CD8-positive, alpha-beta memory T cell (primary cell): Measurements from ENCODE around the gene ZFR. TPM values are rescaled to one million over a fixed set of nuclear protein-coding genes. Genes with fewer than 3 reads are reported as not detected.

Experiments used
- CTCF ChIA-PET: fragments of 350-600 bp; sonication (Branson Sonifier 250); formaldehyde crosslinking; loops from one replicate; lab custom pipeline; 2021; ENCODE audit warnings: antibody characterized with exemption; lab: Charles Lee
- POLR2A ChIA-PET: fragments of 350-600 bp; sonication (Branson Sonifier 250); formaldehyde crosslinking; loops from one replicate; lab custom pipeline; 2021; ENCODE audit warnings: antibody characterized with exemption; lab: Charles Lee
- DNase-seq, 5 donors: peaks; one replicate each; pipeline versions ENCODE4 v3.0.0 to v3.0.0-alpha.2; 2020 to 2022; ENCODE audit warnings: mixed read lengths in 1 of 5
- H3K27ac ChIP-seq: one replicate; pipeline ENCODE4 v1.7.0; 2013; ENCODE audit warnings: low read depth, mild to moderate bottlenecking, low read length, moderate library complexity
- H3K27me3 ChIP-seq: 2 replicates; pipeline ENCODE4 v1.7.0; 2013; ENCODE audit warnings: low read length, mild to moderate bottlenecking; ENCODE audit not compliant: insufficient read depth, poor library complexity, severe bottlenecking
- H3K36me3 ChIP-seq: 2 replicates; pipeline ENCODE4 v1.7.0; 2013; ENCODE audit warnings: mild to moderate bottlenecking, low read length, moderate library complexity; ENCODE audit not compliant: insufficient read depth
- H3K4me1 ChIP-seq: 2 replicates; pipeline ENCODE4 v1.7.0; 2013; ENCODE audit warnings: mild to moderate bottlenecking, low read length, moderate library complexity; ENCODE audit not compliant: insufficient read depth
- H3K4me3 ChIP-seq: 2 replicates; pipeline ENCODE4 v1.7.0; 2013; ENCODE audit warnings: mild to moderate bottlenecking, low read length
- H3K9me3 ChIP-seq: 2 replicates; pipeline ENCODE4 v1.7.0; 2013; ENCODE audit warnings: mild to moderate bottlenecking, low read length
- H3K27ac Mint-ChIP-seq, 8 donors: one replicate each; pipeline ENCODE4 v1.8.0; 2020 to 2021; ENCODE audit warnings: mixed read lengths in 8 of 8, mild to moderate bottlenecking in 6 of 8, inconsistent platforms in 3 of 8, moderate library complexity in 3 of 8
- H3K27me3 Mint-ChIP-seq, 2 donors: one replicate each; pipeline ENCODE4 v1.8.0; 2020 to 2021; ENCODE audit warnings: mixed read lengths in 2 of 2, mild to moderate bottlenecking in 1 of 2, moderate library complexity in 1 of 2
- H3K36me3 Mint-ChIP-seq, 3 donors: one replicate each; pipeline ENCODE4 v1.8.0; 2020 to 2021; ENCODE audit warnings: mixed read lengths in 3 of 3, inconsistent platforms in 1 of 3, mild to moderate bottlenecking in 1 of 3
- H3K4me1 Mint-ChIP-seq, 3 donors: one replicate each; pipeline ENCODE4 v1.8.0; 2020 to 2021; ENCODE audit warnings: mixed read lengths in 3 of 3, inconsistent platforms in 1 of 3, mild to moderate bottlenecking in 1 of 3
- H3K4me3 Mint-ChIP-seq, 7 donors: one replicate each; pipeline ENCODE4 v1.8.0; 2020 to 2021; ENCODE audit warnings: mixed read lengths in 7 of 7, mild to moderate bottlenecking in 6 of 7, moderate library complexity in 4 of 7, inconsistent platforms in 2 of 7
- H3K9me3 Mint-ChIP-seq, 5 donors: one replicate each; pipeline ENCODE4 v1.8.0; 2020 to 2022; ENCODE audit warnings: mixed read lengths in 5 of 5, mild to moderate bottlenecking in 3 of 5, moderate library complexity in 2 of 5, inconsistent platforms in 1 of 5
- polyA plus RNA-seq: library from polyadenylated mRNA; unstranded; fragments of 300-500 nt; fragmentation: Illumina TruSeq; gene quantifications from one replicate; pipeline ENCODE4 v1.2.3, GENCODE V29; 2021
- total RNA-seq, 2 experiments: library from RNA; stranded (reverse); gene quantifications; one replicate each; pipeline ENCODE4 v1.2.3, GENCODE V29; 2021

The ZFR gene
- total and polyA plus RNA-seq, 3 experiments from 2014 or later, result 83.4 to 88.3 (median 87.5) TPM

DNA sequence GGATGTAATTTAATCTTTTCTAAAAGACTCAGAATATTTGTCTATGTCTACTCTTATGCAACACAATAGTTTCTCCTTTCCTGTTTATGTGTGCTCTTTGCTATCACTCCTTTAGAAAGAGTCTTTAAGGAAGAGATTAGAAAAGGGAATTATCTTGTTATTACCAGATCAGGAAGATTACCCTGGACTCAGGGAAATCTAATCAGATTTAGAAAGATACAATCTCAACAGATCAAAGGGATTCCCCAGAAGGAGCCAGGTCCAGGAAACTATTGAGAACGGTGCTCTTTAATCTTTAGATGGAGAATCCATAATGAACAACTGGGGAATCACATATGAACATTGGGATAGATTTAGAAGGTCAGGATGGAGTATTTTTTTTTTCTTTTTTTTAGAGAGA lies 32.4 kb upstream of the ZFR start:
- ChIA-PET POLR2A (no interaction called here), CTCF (no interaction called here)
- H3K4me1 Mint-ChIP-seq, result no peaks in the 10 kb centered on the region
- Histone ChIP-seq H3K4me1 (no peaks in the 10 kb centered on the region), H3K27me3 (no peaks in the 10 kb centered on the region), H3K27ac (no peak overlapping the region), H3K9me3 (no peaks in the 10 kb centered on the region), H3K36me3 (no peaks in the 10 kb centered on the region), H3K4me3 (no peak overlapping the region)
- no peak for DNase-seq
- no peak overlapping the region for H3K4me3 Mint-ChIP-seq
- no peaks in the 10 kb centered on the region for H3K27me3 Mint-ChIP-seq
- no peaks in the 10 kb centered on the region for H3K9me3 Mint-ChIP-seq
- H3K36me3 Mint-ChIP-seq, result peaks cover 0 to 2% (median 0%) of the 10 kb centered on the region in 3 donors
- no peak overlapping the region for H3K27ac Mint-ChIP-seq

GRCh38 chr5:32475334-32476097 lies 31.0 kb upstream of the ZFR start:
- H3K27ac Mint-ChIP-seq, result no peak overlapping the region
- Histone ChIP-seq H3K36me3 (no peaks in the 10 kb centered on the region), H3K27ac (no peak overlapping the region), H3K4me3 (no peak overlapping the region), H3K9me3 (no peaks in the 10 kb centered on the region), H3K27me3 (no peaks in the 10 kb centered on the region), H3K4me1 (no peaks in the 10 kb centered on the region)
- H3K4me1 Mint-ChIP-seq, result no peaks in the 10 kb centered on the region
- CTCF ChIA-PET, result no interaction called here
- no peak overlapping the region for H3K4me3 Mint-ChIP-seq
- H3K27me3 Mint-ChIP-seq, result no peaks in the 10 kb centered on the region
- no peaks in the 10 kb centered on the region for H3K9me3 Mint-ChIP-seq
- POLR2A ChIA-PET, result no interaction called here
- peaks cover 0 to 2% (median 0%) of the 10 kb centered on the region in 3 donors for H3K36me3 Mint-ChIP-seq
- DNase-seq, result no peak

DNA sequence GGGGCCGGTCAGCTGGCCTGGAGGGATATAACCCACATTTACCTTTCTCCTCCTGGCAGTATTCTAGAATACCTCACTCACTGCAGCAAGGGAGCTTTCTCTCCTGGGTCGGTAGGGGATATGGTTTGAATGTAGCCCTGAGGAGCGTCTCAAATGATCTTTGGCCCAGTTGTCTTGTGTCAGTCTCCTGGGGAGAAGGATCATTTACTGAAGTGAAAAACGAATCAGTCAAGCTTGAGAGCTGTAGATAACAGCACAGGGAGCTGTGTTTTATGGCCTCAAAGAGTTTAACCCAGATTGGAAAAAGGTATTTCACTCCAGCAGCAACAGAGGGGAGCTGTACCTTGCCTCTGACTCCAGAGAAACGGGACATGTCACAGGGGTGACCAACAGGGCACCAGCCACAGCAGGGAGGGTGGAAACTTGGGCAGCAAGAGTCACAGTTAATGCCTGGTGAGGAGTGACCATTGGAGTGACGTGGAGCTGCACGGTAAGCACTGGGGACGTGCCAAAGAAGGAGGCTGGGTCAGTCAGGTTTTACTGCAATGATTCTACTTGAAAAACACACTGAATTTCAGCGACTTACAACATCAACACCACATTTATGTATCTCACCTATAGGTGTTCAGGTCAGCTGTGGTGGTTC lies 29.8 kb upstream of the ZFR start:
- Mint-ChIP-seq H3K4me1 (no peaks in the 10 kb centered on the region), H3K4me3 (no peak overlapping the region), H3K27ac (no peak overlapping the region), H3K9me3 (no peaks in the 10 kb centered on the region), H3K36me3 (peaks cover 0 to 2% (median 0%) of the 10 kb centered on the region in 3 donors), H3K27me3 (no peaks in the 10 kb centered on the region)
- no peaks in the 10 kb centered on the region for H3K9me3 ChIP-seq
- CTCF ChIA-PET, result interaction anchor here (1.3 kb wide), 2 partner anchors 9 to 116 kb away, joined by 3 read pairs; no protein-coding TSS in a partner anchor
- POLR2A ChIA-PET, result no interaction called here
- no peaks in the 10 kb centered on the region for H3K27me3 ChIP-seq
- H3K36me3 ChIP-seq, result no peaks in the 10 kb centered on the region
- DNase-seq, result no peak
- H3K27ac ChIP-seq, result no peak overlapping the region
- no peak overlapping the region for H3K4me3 ChIP-seq
- no peaks in the 10 kb centered on the region for H3K4me1 ChIP-seq

GRCh38 chr5:32473072-32473471 lies 28.5 kb upstream of the ZFR start:
- Histone ChIP-seq H3K4me3 (no peak overlapping the region), H3K4me1 (no peaks in the 10 kb centered on the region), H3K9me3 (no peaks in the 10 kb centered on the region), H3K36me3 (no peaks in the 10 kb centered on the region), H3K27me3 (no peaks in the 10 kb centered on the region), H3K27ac (no peak overlapping the region)
- H3K27me3 Mint-ChIP-seq, result no peaks in the 10 kb centered on the region
- no peak overlapping the region for H3K4me3 Mint-ChIP-seq
- POLR2A ChIA-PET, result no interaction called here
- H3K9me3 Mint-ChIP-seq, result no peaks in the 10 kb centered on the region
- no peaks in the 10 kb centered on the region for H3K4me1 Mint-ChIP-seq
- CTCF ChIA-PET, result interaction anchor here (1.0 kb wide), 1 partner anchor 16 kb away, joined by 3 read pairs; no protein-coding TSS in a partner anchor
- H3K27ac Mint-ChIP-seq, result peak overlapping the region in 1 of 8 donors; percentile 88
- DNase-seq, result no peak
- H3K36me3 Mint-ChIP-seq, result peaks cover 0 to 2% (median 0%) of the 10 kb centered on the region in 3 donors

DNA sequence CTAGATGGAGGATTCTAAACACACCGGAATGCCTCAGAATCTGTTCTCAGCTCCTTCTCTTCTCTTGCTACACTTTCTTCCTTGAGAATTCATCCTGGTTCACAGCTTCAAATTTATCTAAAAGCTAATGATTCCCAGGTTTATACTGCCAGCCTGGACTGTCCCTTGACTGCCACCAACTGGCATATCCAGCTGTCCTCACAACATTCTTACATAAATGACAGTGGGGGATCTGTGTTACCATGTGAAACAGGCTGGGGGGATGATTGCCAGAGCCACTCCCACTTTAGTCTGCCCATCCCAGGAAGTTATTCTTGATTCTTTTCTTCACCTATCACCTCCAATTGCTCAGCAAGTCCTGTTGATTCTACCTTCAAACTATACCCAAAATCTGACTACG lies 27.2 kb upstream of the ZFR start:
- Histone ChIP-seq H3K27ac (no peak overlapping the region), H3K36me3 (no peaks in the 10 kb centered on the region), H3K27me3 (no peaks in the 10 kb centered on the region), H3K9me3 (no peaks in the 10 kb centered on the region), H3K4me3 (no peak overlapping the region), H3K4me1 (no peaks in the 10 kb centered on the region)
- no peak overlapping the region for H3K27ac Mint-ChIP-seq
- no peaks in the 10 kb centered on the region for H3K27me3 Mint-ChIP-seq
- H3K4me3 Mint-ChIP-seq, result no peak overlapping the region
- H3K4me1 Mint-ChIP-seq, result no peaks in the 10 kb centered on the region
- H3K9me3 Mint-ChIP-seq, result no peaks in the 10 kb centered on the region
- POLR2A ChIA-PET, result no interaction called here
- peaks cover 0 to 2% (median 0%) of the 10 kb centered on the region in 3 donors for H3K36me3 Mint-ChIP-seq
- DNase-seq, result no peak
- CTCF ChIA-PET, result interaction anchor here (1.3 to 1.4 kb wide), 2 partner anchors 16 to 21 kb away, joined by 3 read pairs; no protein-coding TSS in a partner anchor

- CTCF ChIA-PET, result interaction anchor here (2.7 kb wide), 1 partner anchor 125 kb away, joined by 9 read pairs; no protein-coding TSS in a partner anchor
- Mint-ChIP-seq H3K36me3 (no peaks in the 10 kb centered on the region), H3K27ac (no peak overlapping the region), H3K4me3 (no peak overlapping the region), H3K27me3 (no peaks in the 10 kb centered on the region), H3K9me3 (no peaks in the 10 kb centered on the region), H3K4me1 (no peaks in the 10 kb centered on the region)
- Histone ChIP-seq H3K36me3 (no peaks in the 10 kb centered on the region), H3K4me3 (no peak overlapping the region), H3K27me3 (no peaks in the 10 kb centered on the region), H3K27ac (no peak overlapping the region), H3K9me3 (no peaks in the 10 kb centered on the region), H3K4me1 (no peaks in the 10 kb centered on the region)
- DNase-seq, result no peak
- POLR2A ChIA-PET, result no interaction called here
Measured at GRCh38 chr5:32465076-32465475, 20.5 kb upstream of the ZFR start.

DNA sequence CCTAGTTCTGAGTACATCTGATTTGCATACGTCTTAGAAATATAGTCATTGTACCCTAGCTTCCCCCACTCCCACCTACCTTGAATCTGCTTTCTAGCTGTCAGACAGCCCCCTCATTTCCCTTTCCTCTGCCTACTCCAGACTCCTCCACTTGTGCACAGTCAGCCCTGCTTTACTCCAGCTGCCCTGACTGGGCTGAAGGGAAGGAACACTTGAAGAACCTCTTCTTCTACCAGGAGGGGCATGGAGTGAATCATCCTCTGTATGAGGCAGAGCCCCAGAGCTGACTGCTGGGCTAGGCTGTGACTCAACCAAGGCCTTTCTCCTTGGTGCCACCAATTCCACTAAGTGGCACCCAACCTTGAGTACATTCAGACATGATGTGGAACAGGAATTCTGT lies 18.1 kb upstream of the ZFR start:
- POLR2A ChIA-PET, result no interaction called here
- Histone ChIP-seq H3K4me1 (no peaks in the 10 kb centered on the region), H3K9me3 (no peaks in the 10 kb centered on the region), H3K27me3 (no peaks in the 10 kb centered on the region), H3K27ac (no peak overlapping the region), H3K36me3 (no peaks in the 10 kb centered on the region), H3K4me3 (no peak overlapping the region)
- Mint-ChIP-seq H3K4me3 (no peak overlapping the region), H3K4me1 (no peaks in the 10 kb centered on the region), H3K27me3 (no peaks in the 10 kb centered on the region), H3K27ac (no peak overlapping the region), H3K36me3 (no peaks in the 10 kb centered on the region), H3K9me3 (no peaks in the 10 kb centered on the region)
- CTCF ChIA-PET, result no interaction called here
- no peak for DNase-seq

DNA sequence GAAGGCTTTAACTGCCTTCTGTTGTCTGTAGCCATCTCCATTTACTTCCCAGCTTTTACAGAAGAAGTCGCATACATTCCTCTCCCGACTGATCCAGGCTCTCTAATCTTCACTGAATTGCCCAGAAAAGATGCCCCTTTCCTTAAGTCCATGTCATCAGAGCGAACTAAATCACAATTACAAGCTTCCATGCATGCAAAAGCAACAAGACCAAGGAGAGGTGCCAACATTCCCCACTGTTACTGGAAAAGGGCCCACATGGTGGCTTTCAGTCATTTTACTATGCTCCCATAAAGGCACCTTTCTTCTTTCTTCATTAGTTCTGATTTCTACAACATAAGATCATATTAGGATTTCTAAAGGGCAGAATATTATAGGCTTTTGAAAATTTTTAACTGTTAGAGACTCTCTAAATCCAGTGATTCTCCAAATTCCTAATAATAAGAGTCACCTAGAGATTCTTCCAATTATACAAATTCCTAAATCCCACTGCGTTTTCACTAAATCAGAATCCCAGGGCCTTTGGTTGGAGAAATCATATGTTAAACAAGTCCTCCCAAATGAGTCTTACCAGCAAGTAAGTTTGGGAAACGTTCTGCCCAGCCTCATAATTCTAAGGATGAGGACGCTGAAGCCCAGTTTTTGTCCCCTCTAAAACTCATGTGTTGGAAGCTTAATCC lies 17.0 kb upstream of the ZFR start:
- Histone ChIP-seq H3K36me3 (no peaks in the 10 kb centered on the region), H3K4me3 (no peak overlapping the region), H3K9me3 (no peaks in the 10 kb centered on the region), H3K4me1 (no peaks in the 10 kb centered on the region), H3K27ac (no peak overlapping the region), H3K27me3 (no peaks in the 10 kb centered on the region)
- Mint-ChIP-seq H3K27me3 (no peaks in the 10 kb centered on the region), H3K4me1 (no peaks in the 10 kb centered on the region), H3K9me3 (no peaks in the 10 kb centered on the region), H3K36me3 (no peaks in the 10 kb centered on the region), H3K27ac (no peak overlapping the region), H3K4me3 (no peak overlapping the region)
- DNase-seq, result no peak
- CTCF ChIA-PET, result interaction anchor here (1.3 kb wide), 1 partner anchor 128 kb away, joined by 4 read pairs; no protein-coding TSS in a partner anchor
- POLR2A ChIA-PET, result no interaction called here
